Osteoblast (primary cell): ENCODE data around the gene NDUFAF2. TPM values are rescaled to one million over a fixed set of nuclear protein-coding genes. Genes with fewer than 3 reads are reported as not detected.

Experiments
- DNase-seq: peaks from one replicate; pipeline ENCODE4 v3.0.0; 2011; ENCODE audit warnings: low spot score, mixed read lengths; ENCODE audit not compliant: insufficient read length; ENCODE audit errors: missing footprints
- H2AFZ ChIP-seq: 2 replicates; pipeline ENCODE4 v1.6.0; 2011; ENCODE audit warnings: mild to moderate bottlenecking, low read length
- H3K27ac ChIP-seq: 2 replicates; pipeline ENCODE4 v1.5.1; 2011; ENCODE audit warnings: mild to moderate bottlenecking, low read depth, low read length, moderate library complexity
- H3K27me3 ChIP-seq: 2 replicates; pipeline ENCODE4 v1.6.0; 2012; ENCODE audit warnings: mild to moderate bottlenecking, control low read depth, inconsistent platforms, low read length, moderate library complexity; ENCODE audit not compliant: insufficient read depth
- H3K36me3 ChIP-seq: 2 replicates; pipeline ENCODE4 v1.5.1; 2011; ENCODE audit warnings: mild to moderate bottlenecking, low read length, control low read depth, moderate library complexity; ENCODE audit not compliant: insufficient read depth
- H3K4me1 ChIP-seq: 2 replicates; pipeline ENCODE4 v1.5.1; 2011; ENCODE audit warnings: mild to moderate bottlenecking, low read length, control low read depth, moderate library complexity; ENCODE audit not compliant: insufficient read depth
- H3K4me2 ChIP-seq: 2 replicates; pipeline ENCODE4 v1.6.0; 2011; ENCODE audit warnings: mild to moderate bottlenecking, low read length; ENCODE audit not compliant: insufficient read depth
- H3K4me3 ChIP-seq: fragments of 200-600 bp; sonication (generic); 3 replicates; pipeline ENCODE4 v1.5.1; 2012; ENCODE audit warnings: mild to moderate bottlenecking, low read length, inconsistent platforms; ENCODE audit not compliant: insufficient read depth
- H3K79me2 ChIP-seq: 2 replicates; pipeline ENCODE4 v1.6.0; 2012; ENCODE audit warnings: mild to moderate bottlenecking, low read length, control low read depth, inconsistent platforms; ENCODE audit not compliant: insufficient read depth
- H3K9me3 ChIP-seq: 2 replicates; pipeline ENCODE4 v1.5.1; 2011; ENCODE audit warnings: low read depth, low read length, control low read depth
- H4K20me1 ChIP-seq: 2 replicates; pipeline ENCODE4 v1.6.0; 2012; ENCODE audit warnings: mild to moderate bottlenecking, low read length, control low read depth; ENCODE audit not compliant: insufficient read depth
- total RNA-seq: library from RNA; depleted of rRNA; stranded (reverse); fragments of >200 nt; gene quantifications from 2 replicates; pipeline ENCODE4 v1.2.3, GENCODE V29; 2012
- TF ChIP-seq, protein P1 (sequence below): IDR thresholded peaks from 2 replicates; pipeline ENCODE4 v1.5.1; 2011; ENCODE audit warnings: mild to moderate bottlenecking, low read depth, low read length, moderate library complexity; ENCODE audit errors: extremely low read depth

Gene NDUFAF2
- total RNA-seq, 1 donor: 22.1 TPM

DNA sequence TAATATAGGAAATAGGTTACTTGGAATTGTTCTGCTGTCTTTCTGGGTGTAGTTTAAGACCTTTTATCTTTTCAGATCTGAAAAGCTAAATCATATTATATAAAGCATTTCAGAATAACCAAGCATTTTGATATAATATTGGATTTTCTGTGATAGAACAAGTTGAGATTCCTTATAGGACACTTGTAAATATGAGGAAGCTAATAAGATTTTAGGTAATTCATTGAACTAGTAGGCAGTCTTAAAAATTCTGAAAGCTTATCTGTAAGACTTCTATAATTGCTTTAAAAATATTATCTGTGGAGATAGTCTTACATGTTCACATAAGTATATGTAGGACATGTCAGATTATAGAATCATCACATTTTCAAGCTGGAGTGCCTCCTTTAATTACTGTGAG lies 114.5 kb downstream of the NDUFAF2 start:
- Histone ChIP-seq H3K9me3 (no peaks in the 10 kb centered on the region), H3K4me1 (no peaks in the 10 kb centered on the region)
- TF ChIP-seq, protein P1, sequence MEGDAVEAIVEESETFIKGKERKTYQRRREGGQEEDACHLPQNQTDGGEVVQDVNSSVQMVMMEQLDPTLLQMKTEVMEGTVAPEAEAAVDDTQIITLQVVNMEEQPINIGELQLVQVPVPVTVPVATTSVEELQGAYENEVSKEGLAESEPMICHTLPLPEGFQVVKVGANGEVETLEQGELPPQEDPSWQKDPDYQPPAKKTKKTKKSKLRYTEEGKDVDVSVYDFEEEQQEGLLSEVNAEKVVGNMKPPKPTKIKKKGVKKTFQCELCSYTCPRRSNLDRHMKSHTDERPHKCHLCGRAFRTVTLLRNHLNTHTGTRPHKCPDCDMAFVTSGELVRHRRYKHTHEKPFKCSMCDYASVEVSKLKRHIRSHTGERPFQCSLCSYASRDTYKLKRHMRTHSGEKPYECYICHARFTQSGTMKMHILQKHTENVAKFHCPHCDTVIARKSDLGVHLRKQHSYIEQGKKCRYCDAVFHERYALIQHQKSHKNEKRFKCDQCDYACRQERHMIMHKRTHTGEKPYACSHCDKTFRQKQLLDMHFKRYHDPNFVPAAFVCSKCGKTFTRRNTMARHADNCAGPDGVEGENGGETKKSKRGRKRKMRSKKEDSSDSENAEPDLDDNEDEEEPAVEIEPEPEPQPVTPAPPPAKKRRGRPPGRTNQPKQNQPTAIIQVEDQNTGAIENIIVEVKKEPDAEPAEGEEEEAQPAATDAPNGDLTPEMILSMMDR: no peak

DNA sequence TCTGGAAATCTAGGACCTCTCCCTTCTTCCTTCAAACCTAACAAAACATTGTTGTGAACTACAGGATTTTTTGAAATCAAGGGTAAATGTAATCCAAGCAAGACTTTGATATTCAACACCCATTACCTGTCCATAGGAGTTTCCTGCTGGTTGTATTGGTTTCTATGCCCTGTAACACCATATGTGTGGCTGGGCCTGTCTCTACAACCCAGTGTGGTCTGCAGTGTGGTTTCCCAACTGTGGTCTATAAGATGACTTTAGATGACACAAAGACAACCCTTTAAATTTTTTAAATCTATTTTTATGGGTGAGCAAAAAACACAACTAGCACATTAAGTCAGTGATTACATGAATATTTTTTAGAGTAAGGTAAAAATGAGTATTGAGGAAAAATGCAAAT lies 124.1 kb downstream of the NDUFAF2 start:
- H2AFZ ChIP-seq: no peak overlapping the region
- H3K4me2 ChIP-seq: no peak overlapping the region

More for the DNA sequence above, 114.5 kb downstream of the NDUFAF2 start:
- no peak for DNase-seq
- no peaks in the 10 kb centered on the region for H3K36me3 ChIP-seq
- no peak overlapping the region for H3K4me2 ChIP-seq
- H3K79me2 ChIP-seq: peaks cover 2% of the 10 kb centered on the region
- no peaks in the 10 kb centered on the region for H3K27me3 ChIP-seq
- no peak overlapping the region for H2AFZ ChIP-seq
- H3K4me3 ChIP-seq: no peak overlapping the region
- H3K27ac ChIP-seq: no peak overlapping the region
- no peaks in the 10 kb centered on the region for H4K20me1 ChIP-seq

DNA sequence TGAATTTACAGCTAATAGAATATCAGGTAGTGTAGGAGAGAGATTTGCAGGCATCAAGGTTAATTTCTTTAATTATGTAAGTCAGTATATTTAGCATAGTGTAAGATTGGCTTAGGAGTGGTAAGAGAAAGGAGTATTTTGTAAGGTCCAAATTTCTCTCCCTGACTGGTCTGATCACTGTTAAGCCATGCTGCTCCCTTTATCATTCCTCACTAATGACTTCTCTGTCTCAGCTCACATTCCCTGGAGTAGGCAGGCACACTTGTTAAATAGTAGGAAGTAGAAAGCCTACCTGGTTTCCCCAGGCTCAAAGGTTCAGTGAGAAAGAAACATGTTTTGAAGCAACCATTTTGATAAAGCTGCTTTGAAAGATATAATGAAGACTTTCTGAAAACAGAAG lies 126.5 kb downstream of the NDUFAF2 start:
- no peaks in the 10 kb centered on the region for H3K9me3 ChIP-seq

More for the DNA sequence above, 124.1 kb downstream of the NDUFAF2 start:
- no peaks in the 10 kb centered on the region for H3K4me1 ChIP-seq
- no peaks in the 10 kb centered on the region for H3K27me3 ChIP-seq
- H3K9me3 ChIP-seq: no peaks in the 10 kb centered on the region
- no peaks in the 10 kb centered on the region for H4K20me1 ChIP-seq
- H3K4me3 ChIP-seq: no peak overlapping the region
- TF ChIP-seq, protein P1: no peak
- no peaks in the 10 kb centered on the region for H3K79me2 ChIP-seq
- DNase-seq: no peak
- H3K27ac ChIP-seq: no peak overlapping the region
- H3K36me3 ChIP-seq: no peaks in the 10 kb centered on the region

DNA sequence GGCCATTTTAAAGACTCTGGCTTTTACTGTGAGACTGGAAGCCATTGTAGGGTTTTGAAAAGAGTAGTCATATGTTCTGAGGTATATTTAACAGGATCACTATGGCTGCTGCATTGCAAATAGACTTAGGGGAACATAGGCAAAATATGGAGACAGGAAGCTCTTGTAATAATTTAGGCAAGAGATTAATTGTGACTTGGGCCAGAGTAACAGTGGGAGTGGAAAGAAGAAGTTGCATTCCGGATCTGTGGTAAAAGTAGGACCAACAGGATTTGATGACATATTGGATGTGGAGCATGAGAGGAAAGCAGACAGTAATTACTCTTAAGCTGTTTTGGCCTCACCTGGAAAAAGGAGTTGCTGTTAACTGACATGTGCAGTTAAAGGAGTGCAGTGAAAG lies 131.6 kb downstream of the NDUFAF2 start:
- H3K79me2 ChIP-seq: no peaks in the 10 kb centered on the region
- H2AFZ ChIP-seq: no peak overlapping the region
- no peaks in the 10 kb centered on the region for H3K4me1 ChIP-seq
- H3K27ac ChIP-seq: no peak overlapping the region
- H3K4me3 ChIP-seq: no peak overlapping the region
- H3K9me3 ChIP-seq: no peaks in the 10 kb centered on the region
- H3K36me3 ChIP-seq: no peaks in the 10 kb centered on the region
- no peaks in the 10 kb centered on the region for H3K27me3 ChIP-seq
- H4K20me1 ChIP-seq: no peaks in the 10 kb centered on the region
- H3K4me2 ChIP-seq: no peak overlapping the region
- TF ChIP-seq, protein P1: no peak
- DNase-seq: no peak

More for the DNA sequence above, 126.5 kb downstream of the NDUFAF2 start:
- H3K4me1 ChIP-seq: no peaks in the 10 kb centered on the region
- H3K27ac ChIP-seq: no peak overlapping the region
- no peaks in the 10 kb centered on the region for H3K36me3 ChIP-seq
- TF ChIP-seq, protein P1: no peak
- no peaks in the 10 kb centered on the region for H4K20me1 ChIP-seq
- no peaks in the 10 kb centered on the region for H3K27me3 ChIP-seq
- H3K4me3 ChIP-seq: no peak overlapping the region
- H2AFZ ChIP-seq: no peak overlapping the region
- no peaks in the 10 kb centered on the region for H3K79me2 ChIP-seq
- no peak overlapping the region for H3K4me2 ChIP-seq
- DNase-seq: no peak
